T-helper 2 cell treated with Interferon-gamma antibody and Interleukin-4, amounts not matched to agents 100 ng/mL and 5 ng/mL, for 36 hours (primary cell): ENCODE data around the gene UBN1. TPM values are rescaled to one million over a fixed set of nuclear protein-coding genes. Genes with fewer than 3 reads are reported as not detected.

Source experiments
- intact Hi-C: fragments of 100-400 bp; cut with micrococcal nuclease; formaldehyde crosslinking; loops from one replicate; pipeline ENCODE4 v1.15.1; 2023
- total RNA-seq: library from RNA; stranded (reverse); gene quantifications from 2 replicates; pipeline ENCODE4 v1.2.3, GENCODE V29; 2022

The UBN1 gene
- total RNA-seq, 1 donor from 2014 or later = 42.0 TPM

DNA sequence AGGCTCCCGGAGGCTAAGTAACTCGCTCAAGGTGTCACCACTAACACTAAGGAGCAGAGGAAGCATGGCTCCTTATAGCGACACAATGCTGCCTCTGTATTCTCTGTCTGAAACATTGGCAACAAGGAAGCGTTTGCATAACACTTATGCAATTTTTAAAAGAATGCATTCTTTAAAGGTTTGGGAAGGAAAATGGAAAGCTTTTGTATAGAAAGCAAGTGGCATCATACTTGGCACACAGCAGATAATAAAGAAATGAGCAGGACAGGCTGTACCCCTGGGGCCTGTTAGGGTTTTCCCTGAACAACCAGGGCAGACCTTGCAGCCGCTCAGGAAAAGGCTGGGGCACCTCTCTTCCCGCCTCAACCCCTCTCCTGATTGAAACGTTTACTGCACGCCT lies 52.8 kb downstream of the UBN1 start:
- intact Hi-C loops = no loop called here

DNA sequence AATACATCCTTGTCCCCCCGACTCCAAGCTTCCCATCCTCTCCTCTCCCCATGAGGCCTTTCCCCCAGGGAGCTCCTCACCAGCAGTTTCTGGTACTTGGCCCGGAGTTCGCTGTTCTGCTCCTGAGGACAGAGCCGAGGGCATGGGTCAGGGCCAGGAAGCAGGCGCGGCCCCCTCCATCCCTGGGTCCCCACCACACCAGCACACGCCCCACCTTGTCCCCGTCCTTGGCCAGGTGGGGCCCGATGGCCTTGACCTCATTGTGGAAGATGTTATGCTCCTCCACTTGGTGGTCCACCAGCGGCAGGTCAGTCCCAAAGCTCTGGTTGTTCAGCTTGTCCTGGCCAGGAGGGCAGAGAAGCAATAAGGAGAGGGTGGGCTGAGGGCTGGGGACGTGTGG lies 53.5 kb downstream of the UBN1 start:
- intact Hi-C loops = no loop called here

DNA sequence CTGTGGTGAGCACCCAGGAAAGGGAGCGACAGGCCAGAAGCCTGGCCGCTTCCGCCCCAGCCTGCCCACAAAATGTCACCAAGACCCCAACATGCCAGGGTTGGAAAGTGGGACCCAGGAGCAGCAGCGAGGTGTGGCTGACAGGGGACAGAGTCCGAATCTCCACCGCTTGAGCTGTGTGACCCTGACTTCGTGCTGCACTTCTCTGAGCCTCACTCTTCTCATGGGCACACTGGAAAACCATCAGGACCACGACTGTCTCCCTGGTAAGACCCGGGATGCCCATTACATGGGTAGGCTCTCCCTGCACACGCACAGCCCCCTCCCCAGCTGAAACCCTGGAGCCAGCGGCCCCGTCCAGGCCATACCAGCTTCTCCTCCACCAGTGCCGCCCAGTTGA lies 54.8 kb downstream of the UBN1 start:
- intact Hi-C loops = no loop called here

DNA sequence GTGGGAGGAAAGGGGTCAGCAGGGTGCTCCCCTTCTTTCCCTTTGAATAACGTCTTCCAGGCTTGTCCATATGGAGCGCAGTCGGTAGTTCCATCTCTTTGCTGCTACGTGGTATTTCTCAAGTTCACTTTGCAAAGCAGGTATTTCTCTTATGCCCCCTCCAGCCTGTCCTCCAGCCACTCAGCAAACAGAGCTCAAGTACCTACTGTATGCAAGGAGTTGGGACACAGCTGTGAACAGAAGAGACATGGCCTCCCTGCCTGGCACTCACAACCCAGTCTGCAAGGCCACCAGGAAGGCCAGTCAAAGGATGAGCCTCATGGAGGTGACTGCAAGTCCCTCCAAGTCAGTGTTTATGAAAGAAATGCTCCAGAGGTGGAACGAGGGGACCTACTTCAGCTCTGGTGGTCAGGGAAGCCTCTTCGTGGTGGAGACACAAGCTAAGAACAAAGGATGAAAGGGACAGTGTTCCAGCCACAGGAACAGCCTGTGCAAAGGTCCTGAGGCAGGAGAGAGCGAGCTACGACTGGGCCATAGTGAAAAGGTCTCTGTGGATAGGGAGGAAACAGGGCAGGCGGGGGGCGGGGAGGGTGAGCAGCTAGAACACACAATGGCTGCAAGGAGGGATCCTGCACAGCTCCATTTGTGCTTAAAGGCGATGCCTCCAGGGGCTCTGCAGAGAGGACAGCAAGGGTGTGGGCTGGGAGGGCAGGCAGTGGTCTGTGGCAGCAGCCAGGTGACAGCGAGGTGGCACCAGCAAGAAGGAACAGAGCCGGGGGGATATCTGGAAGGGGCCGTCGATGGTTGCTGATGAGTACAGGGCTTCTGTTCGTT lies 57.0 kb downstream of the UBN1 start:
- intact Hi-C loops = no loop called here

DNA sequence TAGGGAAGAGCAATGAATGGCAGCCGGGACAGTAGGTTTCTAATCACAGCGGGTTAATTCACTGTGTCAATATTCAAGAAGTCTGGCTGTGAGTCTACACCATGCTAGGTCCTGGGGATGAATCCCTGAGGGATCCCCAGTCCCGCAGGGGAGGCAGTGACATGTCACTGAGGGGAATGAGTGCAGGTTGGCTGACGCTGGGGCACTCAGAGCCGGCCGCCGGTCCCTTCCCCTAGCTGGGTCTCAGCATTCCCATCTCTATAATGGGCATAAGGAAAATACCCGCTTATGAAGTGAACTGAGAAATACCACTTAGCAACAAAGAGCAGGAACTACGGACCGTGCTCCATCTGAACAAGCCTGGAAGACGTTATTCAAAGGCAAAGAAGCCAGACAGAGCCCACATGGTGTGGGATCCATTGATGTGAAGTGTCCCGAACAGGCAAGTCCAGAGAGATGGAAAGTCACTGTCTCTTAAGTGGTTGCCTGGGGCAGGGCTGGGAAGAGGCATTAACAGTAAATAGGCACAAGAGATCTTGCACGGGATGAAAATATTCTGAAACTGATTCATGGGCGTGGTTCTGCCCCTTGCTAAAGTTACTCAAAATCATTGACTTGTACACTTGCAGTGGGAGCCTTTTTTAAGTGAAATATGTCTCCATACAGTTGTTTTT lies 57.8 kb downstream of the UBN1 start:
- intact Hi-C loops = no loop called here

GRCh38 chr16:4908854-4909401 lies 61.6 kb downstream of the UBN1 start:
- intact Hi-C loops = no loop called here

DNA sequence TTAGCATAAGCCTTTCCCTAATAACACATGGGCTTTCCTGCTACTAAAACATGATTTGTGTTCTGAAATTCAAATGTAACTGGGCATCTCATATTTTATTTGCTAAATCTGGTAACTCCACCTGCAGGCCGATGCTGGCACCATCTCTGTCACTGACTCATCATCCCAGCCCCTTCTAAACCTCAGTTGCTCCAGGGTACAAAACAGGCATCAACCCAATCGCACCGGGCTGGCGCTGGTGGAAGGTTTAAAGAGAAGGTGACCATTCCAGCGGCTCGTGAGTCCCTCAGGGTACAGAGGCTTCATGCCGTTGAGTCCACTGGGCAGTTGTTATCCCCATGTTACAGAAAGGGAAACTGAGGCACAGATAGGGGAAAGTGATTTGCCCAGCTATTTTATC lies 62.5 kb downstream of the UBN1 start:
- intact Hi-C loops = no loop called here

- intact Hi-C loops = no loop called here
Measured at GRCh38 chr16:4910828-4911227, 63.5 kb downstream of the UBN1 start.

- intact Hi-C loops = no loop called here
Measured at GRCh38 chr16:4911970-4912386, 64.7 kb downstream of the UBN1 start.

- intact Hi-C loops = no loop called here
Measured at GRCh38 chr16:4913130-4913773, 66.0 kb downstream of the UBN1 start.

- intact Hi-C loops = no loop called here
Measured at GRCh38 chr16:4913774-4914525, 66.7 kb downstream of the UBN1 start.

GRCh38 chr16:4914528-4915225 lies 67.4 kb downstream of the UBN1 start:
- intact Hi-C loops = no loop called here

GRCh38 chr16:4915226-4915761 lies 68.0 kb downstream of the UBN1 start:
- intact Hi-C loops = no loop called here

DNA sequence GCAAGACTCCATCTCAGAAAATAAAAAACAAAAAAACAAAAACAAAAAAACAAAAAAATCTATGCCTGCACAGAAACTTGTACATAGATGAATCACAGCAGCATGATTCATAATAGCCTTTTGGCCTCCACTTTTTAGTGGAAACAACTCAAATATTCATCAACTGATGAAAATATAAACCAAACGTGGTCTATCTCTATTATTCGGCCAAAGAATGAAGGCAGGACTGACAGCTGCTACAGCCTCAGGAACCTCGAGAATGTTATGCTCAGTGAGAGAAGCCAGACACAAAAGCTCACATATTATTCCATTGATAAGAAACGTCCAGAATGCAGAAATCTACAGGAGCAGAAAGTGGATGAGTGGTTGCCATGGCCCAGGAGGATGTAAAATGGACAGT lies 69.8 kb downstream of the UBN1 start:
- intact Hi-C loops = no loop called here

DNA sequence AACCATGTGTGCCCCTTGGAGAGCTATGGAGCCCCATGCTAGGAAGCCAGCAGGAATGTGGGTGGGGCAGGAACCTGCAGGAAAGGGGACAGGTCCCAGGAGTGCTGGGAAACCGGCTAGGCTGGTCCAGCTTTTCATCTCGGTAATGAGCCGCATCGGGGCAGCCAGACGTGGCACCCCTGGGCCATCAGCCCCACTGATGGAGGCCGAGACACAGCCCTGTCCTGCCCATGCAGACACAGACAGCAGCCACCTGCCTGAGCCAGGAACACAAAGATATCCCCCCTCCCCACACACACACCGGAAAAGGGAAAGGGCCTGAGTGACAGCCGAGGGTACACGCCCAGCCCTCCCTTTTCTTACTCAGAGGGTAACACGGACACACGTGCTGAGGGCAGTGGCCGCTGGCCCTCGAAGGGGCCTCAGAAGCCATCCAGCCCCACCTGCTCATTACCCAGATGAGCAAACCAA lies 71.5 kb downstream of the UBN1 start:
- intact Hi-C loops = no loop called here

GRCh38 chr16:4920826-4921225 lies 73.5 kb downstream of the UBN1 start:
- intact Hi-C loops = no loop called here

DNA sequence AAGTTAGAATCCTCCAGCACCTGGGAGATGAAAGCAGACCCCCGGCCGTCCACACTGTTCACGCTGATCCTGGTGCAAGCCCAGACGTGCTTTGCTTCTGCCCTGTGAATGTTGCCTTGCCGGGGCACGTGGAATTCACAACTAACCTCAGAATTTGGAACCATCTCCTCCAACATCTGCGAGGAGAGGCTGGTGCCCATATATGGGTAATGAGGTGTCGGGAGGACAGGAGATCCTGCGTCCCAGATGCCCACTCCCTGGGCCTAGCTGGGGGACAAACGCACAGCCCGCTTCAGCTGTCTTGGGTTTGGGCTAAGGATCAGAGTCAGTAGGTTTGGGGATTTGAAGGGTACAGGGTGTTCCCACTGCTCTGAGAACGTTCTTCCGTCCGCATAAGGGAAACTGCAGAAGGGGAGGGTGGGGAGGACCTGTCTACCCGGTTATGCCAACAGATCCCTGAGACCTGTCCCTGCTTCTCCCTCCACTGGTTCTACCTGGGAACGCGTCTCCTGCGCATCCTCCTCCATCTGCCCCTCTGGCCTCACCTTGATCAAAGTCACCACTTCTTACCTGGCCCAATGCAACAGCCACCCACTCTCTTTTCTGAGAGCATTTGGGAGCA lies 75.6 kb downstream of the UBN1 start:
- intact Hi-C loops = no loop called here

GRCh38 chr16:4923853-4924252 lies 76.6 kb downstream of the UBN1 start:
- intact Hi-C loops = no loop called here

- intact Hi-C loops = no loop called here
Measured at GRCh38 chr16:4924593-4925292, 77.5 kb downstream of the UBN1 start.
